ENCODE measurements around the gene C20orf173. TPM values are rescaled to one million over a fixed set of nuclear protein-coding genes. Genes with fewer than 3 reads are reported as not detected.
"Not testable (repeated sequence)": the region's sequence is repeated elsewhere in the genome, so short reads cannot be mapped to it uniquely, and the experiment has no call there.

C20orf173 gene
- total RNA-seq, 1 experiment from 2014 or later, result not detected

DNA sequence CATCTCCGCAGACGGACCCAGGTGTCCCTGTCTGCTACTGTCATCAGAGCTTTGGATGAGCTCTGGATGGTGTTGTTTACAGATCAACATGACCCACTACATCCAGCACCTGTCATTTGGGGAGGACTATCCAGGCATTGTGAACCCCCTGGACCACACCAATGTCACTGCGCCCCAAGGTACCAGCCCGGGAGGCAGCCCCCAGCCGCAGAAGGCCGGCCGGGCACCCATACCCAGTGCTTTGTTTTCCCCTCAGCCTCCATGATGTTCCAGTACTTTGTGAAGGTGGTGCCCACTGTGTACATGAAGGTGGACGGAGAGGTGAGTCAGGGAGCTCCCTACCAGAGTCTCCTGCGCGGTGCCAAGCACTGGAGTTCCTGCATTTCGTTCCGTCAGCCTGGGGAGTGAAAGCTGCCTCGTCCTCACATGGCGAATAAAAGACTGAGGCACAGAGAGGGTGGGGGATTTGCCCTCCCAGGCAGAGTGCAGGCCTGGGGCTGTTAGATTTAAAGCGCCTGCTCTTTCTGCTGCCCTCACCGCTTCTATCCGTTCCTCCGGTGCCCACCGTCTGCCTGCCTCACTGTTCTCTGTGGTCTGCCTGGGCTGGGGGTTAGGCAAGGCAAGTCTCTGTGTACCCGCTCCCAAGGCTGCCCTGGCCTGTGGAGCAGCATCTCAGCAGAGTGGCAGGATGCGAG, 26.6 kb upstream of the C20orf173 start:
- DNase-seq (ENCODE audit: low read depth, low spot score), result no peak
- POLR2A ChIA-PET, result no interaction called here
- no TSS peak for BruUV-seq (replicated peaks)
- intact Hi-C loops (cut with micrococcal nuclease; ENCODE audit: unreplicated experiment), result no loop called here
- ATAC-seq, result no peak
- peaks cover 4% of the 10 kb centered on the region for H3K36me3 ChIP-seq (ENCODE audit: control insufficient read depth, insufficient read depth, low read length)
- no peak overlapping the region for H3K27ac ChIP-seq (ENCODE audit: low read length)
- H3K27me3 ChIP-seq (ENCODE audit: control insufficient read depth, insufficient read depth, low read length), result no peaks in the 10 kb centered on the region
- H3K4me3 ChIP-seq (ENCODE audit: low read depth in 2 of 2, low read length in 2 of 2), result no peak overlapping the region
- CTCF ChIA-PET, result no interaction called here
- in situ Hi-C loops (cut with HindIII; ENCODE audit: low pct_unique_long_range_greater_than_20kb, low sequenced_read_pairs), result no loop called here
- no peak for TF ChIP-seq SIN3A (IDR thresholded peaks at IDR 0.05; ENCODE audit: borderline replicate concordance, insufficient read depth, low read depth, low read length)
- TF ChIP-seq POLR2AphosphoS5 (IDR thresholded peaks at IDR 0.05; ENCODE audit: low read depth, low read length), result no peak
- TF ChIP-seq, protein P1, sequence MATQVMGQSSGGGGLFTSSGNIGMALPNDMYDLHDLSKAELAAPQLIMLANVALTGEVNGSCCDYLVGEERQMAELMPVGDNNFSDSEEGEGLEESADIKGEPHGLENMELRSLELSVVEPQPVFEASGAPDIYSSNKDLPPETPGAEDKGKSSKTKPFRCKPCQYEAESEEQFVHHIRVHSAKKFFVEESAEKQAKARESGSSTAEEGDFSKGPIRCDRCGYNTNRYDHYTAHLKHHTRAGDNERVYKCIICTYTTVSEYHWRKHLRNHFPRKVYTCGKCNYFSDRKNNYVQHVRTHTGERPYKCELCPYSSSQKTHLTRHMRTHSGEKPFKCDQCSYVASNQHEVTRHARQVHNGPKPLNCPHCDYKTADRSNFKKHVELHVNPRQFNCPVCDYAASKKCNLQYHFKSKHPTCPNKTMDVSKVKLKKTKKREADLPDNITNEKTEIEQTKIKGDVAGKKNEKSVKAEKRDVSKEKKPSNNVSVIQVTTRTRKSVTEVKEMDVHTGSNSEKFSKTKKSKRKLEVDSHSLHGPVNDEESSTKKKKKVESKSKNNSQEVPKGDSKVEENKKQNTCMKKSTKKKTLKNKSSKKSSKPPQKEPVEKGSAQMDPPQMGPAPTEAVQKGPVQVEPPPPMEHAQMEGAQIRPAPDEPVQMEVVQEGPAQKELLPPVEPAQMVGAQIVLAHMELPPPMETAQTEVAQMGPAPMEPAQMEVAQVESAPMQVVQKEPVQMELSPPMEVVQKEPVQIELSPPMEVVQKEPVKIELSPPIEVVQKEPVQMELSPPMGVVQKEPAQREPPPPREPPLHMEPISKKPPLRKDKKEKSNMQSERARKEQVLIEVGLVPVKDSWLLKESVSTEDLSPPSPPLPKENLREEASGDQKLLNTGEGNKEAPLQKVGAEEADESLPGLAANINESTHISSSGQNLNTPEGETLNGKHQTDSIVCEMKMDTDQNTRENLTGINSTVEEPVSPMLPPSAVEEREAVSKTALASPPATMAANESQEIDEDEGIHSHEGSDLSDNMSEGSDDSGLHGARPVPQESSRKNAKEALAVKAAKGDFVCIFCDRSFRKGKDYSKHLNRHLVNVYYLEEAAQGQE (IDR thresholded peaks at IDR 0.05; ENCODE audit: insufficient read depth in 1 of 2, low read depth in 2 of 2, low read length in 1 of 2), result no peak
- no peaks in the 10 kb centered on the region for H3K9me3 ChIP-seq (ENCODE audit: control insufficient read depth, insufficient read depth, low read depth, low read length)
- H3K4me1 ChIP-seq (ENCODE audit: control insufficient read depth, insufficient read depth, low read length), result no peaks in the 10 kb centered on the region; the same call in 1 of the 2 replicates

DNA sequence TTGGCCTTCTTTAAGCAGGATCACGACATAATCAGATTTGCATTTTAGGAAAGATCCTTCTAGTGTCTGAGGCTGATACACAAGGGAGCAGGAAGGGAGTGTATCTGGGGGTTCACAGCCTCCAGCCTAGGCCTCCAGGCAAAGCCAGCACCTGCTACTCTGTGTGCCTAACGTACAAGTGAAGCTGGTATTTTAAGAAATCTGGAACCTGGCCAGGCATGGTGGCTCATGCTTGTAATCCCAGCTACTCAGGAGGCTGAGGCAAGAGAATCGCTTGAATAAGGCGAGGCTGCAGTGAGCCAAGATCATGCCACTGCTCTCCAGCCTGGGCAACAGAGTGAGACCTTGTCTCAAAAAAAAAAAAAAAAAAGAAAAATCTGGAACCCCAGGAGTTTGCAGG, 26.0 kb upstream of the C20orf173 start:
- CTCF ChIA-PET; H3K27ac ChIP-seq (ENCODE audit: low read length); POLR2A ChIA-PET; ATAC-seq; H3K4me1 ChIP-seq (ENCODE audit: control insufficient read depth, insufficient read depth, low read length); DNase-seq (ENCODE audit: low read depth, low spot score); H3K27me3 ChIP-seq (ENCODE audit: control insufficient read depth, insufficient read depth, low read length); BruUV-seq (replicated peaks); H3K36me3 ChIP-seq (ENCODE audit: control insufficient read depth, insufficient read depth, low read length); intact Hi-C loops (cut with micrococcal nuclease; ENCODE audit: unreplicated experiment); H3K9me3 ChIP-seq (ENCODE audit: control insufficient read depth, insufficient read depth, low read depth, low read length); in situ Hi-C loops (cut with HindIII; ENCODE audit: low pct_unique_long_range_greater_than_20kb, low sequenced_read_pairs); H3K4me3 ChIP-seq (ENCODE audit: low read depth in 2 of 2, low read length in 2 of 2): not testable (repeated sequence)

DNA sequence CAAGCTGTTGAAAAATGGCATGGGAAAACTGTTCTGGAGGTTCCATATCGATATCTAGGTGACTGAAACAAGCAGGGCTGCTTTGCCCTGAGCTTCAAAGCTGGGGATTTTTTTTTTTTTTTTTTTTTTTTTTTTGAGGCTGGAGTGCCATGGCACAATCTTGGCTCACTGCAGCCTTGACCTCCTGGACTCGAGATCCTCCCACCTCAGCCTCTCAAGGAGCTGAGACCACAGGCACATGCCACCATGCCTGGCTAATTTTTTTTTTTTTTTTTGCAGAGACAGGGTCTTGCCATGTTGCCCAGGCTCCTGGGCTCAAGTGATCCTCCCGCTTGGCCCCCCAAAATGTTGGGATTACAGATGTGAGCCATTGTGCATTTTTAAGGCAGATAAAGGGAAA, 23.5 kb upstream of the C20orf173 start:
- TF ChIP-seq, protein P2, sequence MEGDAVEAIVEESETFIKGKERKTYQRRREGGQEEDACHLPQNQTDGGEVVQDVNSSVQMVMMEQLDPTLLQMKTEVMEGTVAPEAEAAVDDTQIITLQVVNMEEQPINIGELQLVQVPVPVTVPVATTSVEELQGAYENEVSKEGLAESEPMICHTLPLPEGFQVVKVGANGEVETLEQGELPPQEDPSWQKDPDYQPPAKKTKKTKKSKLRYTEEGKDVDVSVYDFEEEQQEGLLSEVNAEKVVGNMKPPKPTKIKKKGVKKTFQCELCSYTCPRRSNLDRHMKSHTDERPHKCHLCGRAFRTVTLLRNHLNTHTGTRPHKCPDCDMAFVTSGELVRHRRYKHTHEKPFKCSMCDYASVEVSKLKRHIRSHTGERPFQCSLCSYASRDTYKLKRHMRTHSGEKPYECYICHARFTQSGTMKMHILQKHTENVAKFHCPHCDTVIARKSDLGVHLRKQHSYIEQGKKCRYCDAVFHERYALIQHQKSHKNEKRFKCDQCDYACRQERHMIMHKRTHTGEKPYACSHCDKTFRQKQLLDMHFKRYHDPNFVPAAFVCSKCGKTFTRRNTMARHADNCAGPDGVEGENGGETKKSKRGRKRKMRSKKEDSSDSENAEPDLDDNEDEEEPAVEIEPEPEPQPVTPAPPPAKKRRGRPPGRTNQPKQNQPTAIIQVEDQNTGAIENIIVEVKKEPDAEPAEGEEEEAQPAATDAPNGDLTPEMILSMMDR (IDR thresholded peaks at IDR 0.05), result no peak
- TF ChIP-seq TCF7L2 (IDR thresholded peaks at IDR 0.05; ENCODE audit: low read depth, low read length), result no peak
- TF ChIP-seq SIN3A (IDR thresholded peaks at IDR 0.05; ENCODE audit: borderline replicate concordance, insufficient read depth, low read depth, low read length), result no peak
- TF ChIP-seq, protein P1 (IDR thresholded peaks at IDR 0.05; ENCODE audit: insufficient read depth in 1 of 2, low read depth in 2 of 2, low read length in 1 of 2), result no peak
- TF ChIP-seq POLR2AphosphoS5 (IDR thresholded peaks at IDR 0.05; ENCODE audit: low read depth, low read length), result no peak
- Histone ChIP-seq H3K9me3 (ENCODE audit: control insufficient read depth, insufficient read depth, low read depth, low read length) (no peaks in the 10 kb centered on the region), H3K4me3 (ENCODE audit: low read depth in 2 of 2, low read length in 2 of 2) (no peak overlapping the region), H3K27ac (ENCODE audit: low read length) (no peak overlapping the region), H3K4me1 (ENCODE audit: control insufficient read depth, insufficient read depth, low read length) (no peaks in the 10 kb centered on the region), H3K36me3 (ENCODE audit: control insufficient read depth, insufficient read depth, low read length) (peaks cover 8% of the 10 kb centered on the region), H3K27me3 (ENCODE audit: control insufficient read depth, insufficient read depth, low read length) (no peaks in the 10 kb centered on the region)
- BruUV-seq (replicated peaks), result no TSS peak
- ChIA-PET CTCF (no interaction called here), POLR2A (no interaction called here)
- intact Hi-C loops (cut with micrococcal nuclease; ENCODE audit: unreplicated experiment), result no loop called here
- ATAC-seq, result no peak
- in situ Hi-C loops (cut with HindIII; ENCODE audit: low pct_unique_long_range_greater_than_20kb, low sequenced_read_pairs), result no loop called here
- no peak for DNase-seq (ENCODE audit: low read depth, low spot score)

Data from Panc1 (cell line).